Lower leg skin (tissue), 3 donors: ENCODE results near the gene LRRFIP1.

ENCODE experiments used
- CTCF ChIP-seq, 3 donors: fragments of 450-650 bp; IDR thresholded peaks; one replicate each; pipeline ENCODE4 v1.5.1; 2016; ENCODE audit warnings: antibody characterized with exemption in 3 of 3, mild to moderate bottlenecking in 3 of 3, moderate library complexity in 2 of 3
- POLR2A ChIP-seq, 2 donors: fragments of 450-650 bp; IDR thresholded peaks; one replicate each; pipeline ENCODE4 v1.6.1; 2016 to 2017; ENCODE audit warnings: antibody characterized with exemption in 2 of 2, mild to moderate bottlenecking in 1 of 2, moderate library complexity in 1 of 2

GRCh38 chr2:237639052-237639835 lies 11.9 kb downstream of the LRRFIP1 start:
- no peak for TF ChIP-seq CTCF (IDR thresholded peaks at IDR 0.05)
- TF ChIP-seq POLR2A (IDR thresholded peaks at IDR 0.05) = no peak
